DMS 273 treated with DMSO at 0.1 percent for 48 hours (cell line): ENCODE data around the gene CFAP410.
"Not testable (repeated sequence)": the region's sequence is repeated elsewhere in the genome, so short reads cannot be mapped to it uniquely, and the experiment has no call there.

Experiments used
- DNase-seq: peaks from one replicate; lab custom pipeline; 2025; lab: John Stamatoyannopoulos, UW

CFAP410 gene

GRCh38 chr21:44317241-44317782 lies 21.9 kb downstream of the CFAP410 start:
- DNase-seq, result no peak

- DNase-seq, result no peak
Measured at GRCh38 chr21:44316277-44316900, 22.8 kb downstream of the CFAP410 start.

- no peak for DNase-seq
Measured at GRCh38 chr21:44315691-44316203, 23.4 kb downstream of the CFAP410 start.

GRCh38 chr21:44314561-44314960 lies 24.6 kb downstream of the CFAP410 start:
- no peak for DNase-seq

- no peak for DNase-seq
Measured at GRCh38 chr21:44314128-44314527, 25.1 kb downstream of the CFAP410 start.

- DNase-seq, result no peak
Measured at GRCh38 chr21:44313451-44313850, 25.7 kb downstream of the CFAP410 start.

GRCh38 chr21:44312716-44313115 lies 26.5 kb downstream of the CFAP410 start:
- DNase-seq, result no peak

GRCh38 chr21:44312089-44312488 lies 27.1 kb downstream of the CFAP410 start:
- no peak for DNase-seq

- no peak for DNase-seq
Measured at GRCh38 chr21:44310628-44311507, 28.3 kb downstream of the CFAP410 start.

GRCh38 chr21:44306936-44307704 lies 32.1 kb downstream of the CFAP410 start:
- no peak for DNase-seq

- DNase-seq, result no peak
Measured at GRCh38 chr21:44305691-44306090, 33.5 kb downstream of the CFAP410 start.

GRCh38 chr21:44304877-44305293 lies 34.3 kb downstream of the CFAP410 start:
- DNase-seq, result no peak

- no peak for DNase-seq
Measured at GRCh38 chr21:44304011-44304616, 35.1 kb downstream of the CFAP410 start.

GRCh38 chr21:44303490-44303981 lies 35.7 kb downstream of the CFAP410 start:
- no peak for DNase-seq

- not testable (repeated sequence) for DNase-seq
Measured at GRCh38 chr21:44302573-44303401, 36.4 kb downstream of the CFAP410 start.

- no peak for DNase-seq
Measured at GRCh38 chr21:44301961-44302406, 37.2 kb downstream of the CFAP410 start.

GRCh38 chr21:44301141-44301540 lies 38.0 kb downstream of the CFAP410 start:
- no peak for DNase-seq

- DNase-seq, result no peak
Measured at GRCh38 chr21:44300262-44300959, 38.8 kb downstream of the CFAP410 start.

GRCh38 chr21:44299458-44300261 lies 39.5 kb downstream of the CFAP410 start, which contains the start of gene PFKL:
TSS of gene PFKL (plus strand) at chr21:44300053. CDS start at chr21:44300106, 53 bp downstream.
- no peak for DNase-seq
